Activated CD8-positive, alpha-beta T cell treated with anti-CD3 and anti-CD28 coated beads, Interleukin-2, amount 10 ng/mL, durations not matched to agents 7 days and 5 days (primary cell): Measurements from ENCODE around the gene GABRQ. TPM values are rescaled to one million over a fixed set of nuclear protein-coding genes. Genes with fewer than 3 reads are reported as not detected.

Experiments
- ATAC-seq: fragments of 150-1000 bp; cut with Tn5 transposase; one replicate; pipeline ENCODE4 v1.10.0; 2021; ENCODE audit warnings: moderate library complexity
- CTCF ChIA-PET: fragments of 350-600 bp; sonication (Branson Sonifier 250); formaldehyde crosslinking; loops from one replicate; lab custom pipeline; 2021; ENCODE audit warnings: antibody characterized with exemption; lab: Charles Lee
- POLR2A ChIA-PET: fragments of 350-600 bp; sonication (Branson Sonifier 250); formaldehyde crosslinking; loops from one replicate; lab custom pipeline; 2021; ENCODE audit warnings: antibody characterized with exemption; lab: Charles Lee
- DNase-seq: peaks from one replicate; pipeline ENCODE4 v3.0.0-alpha.2; 2020
- H3K27ac Mint-ChIP-seq: one replicate; pipeline ENCODE4 v1.8.0; 2021; ENCODE audit warnings: mild to moderate bottlenecking, mixed read lengths
- H3K27me3 Mint-ChIP-seq: one replicate; pipeline ENCODE4 v1.8.0; 2021; ENCODE audit warnings: low read depth, mixed read lengths
- H3K36me3 Mint-ChIP-seq: one replicate; pipeline ENCODE4 v1.8.0; 2021; ENCODE audit warnings: low read depth, mixed read lengths
- H3K4me1 Mint-ChIP-seq: one replicate; pipeline ENCODE4 v1.8.0; 2021; ENCODE audit warnings: low read depth, mixed read lengths
- H3K4me3 Mint-ChIP-seq: one replicate; pipeline ENCODE4 v1.8.0; 2021; ENCODE audit warnings: mild to moderate bottlenecking, mixed read lengths
- H3K9me3 Mint-ChIP-seq: one replicate; pipeline ENCODE4 v1.8.0; 2022; ENCODE audit warnings: mixed read lengths; ENCODE audit not compliant: insufficient read depth
- total RNA-seq, 2 experiments: library from RNA; stranded (reverse); gene quantifications; one replicate each; pipeline ENCODE4 v1.2.3, GENCODE V29; 2021

GABRQ gene
- not detected for total RNA-seq

- Mint-ChIP-seq H3K27me3 (peaks cover 20% of the 10 kb centered on the region), H3K36me3 (no peaks in the 10 kb centered on the region), H3K4me1 (no peaks in the 10 kb centered on the region), H3K4me3 (no peak within 1 kb of the TSS), H3K9me3 (no peaks in the 10 kb centered on the region), H3K27ac (no peak within 1 kb of the TSS)
- ATAC-seq (peak; percentile 36), DNase-seq (no peak)
- POLR2A ChIA-PET, result no interaction called here
- CTCF ChIA-PET, result no interaction called here
Measured at GRCh38 chrX:152637649-152638442, at the start of gene GABRQ. TSS of gene GABRQ (plus strand) at chrX:152637895. CDS start at chrX:152638203, 308 bp downstream.

- DNase-seq, result no peak
- Mint-ChIP-seq H3K9me3 (no peaks in the 10 kb centered on the region), H3K4me1 (no peaks in the 10 kb centered on the region), H3K36me3 (no peaks in the 10 kb centered on the region), H3K27ac (no peak overlapping the region), H3K27me3 (no peaks in the 10 kb centered on the region), H3K4me3 (no peak overlapping the region)
- ChIA-PET CTCF (no interaction called here), POLR2A (no interaction called here)
- ATAC-seq, result no peak
Measured at GRCh38 chrX:152588206-152588605, 49.5 kb upstream of the GABRQ start.

- POLR2A ChIA-PET, result no interaction called here
- no peak for ATAC-seq
- Mint-ChIP-seq H3K36me3 (no peaks in the 10 kb centered on the region), H3K9me3 (no peaks in the 10 kb centered on the region), H3K4me1 (no peaks in the 10 kb centered on the region), H3K27ac (no peak overlapping the region), H3K4me3 (no peak overlapping the region), H3K27me3 (no peaks in the 10 kb centered on the region)
- no peak for DNase-seq
- CTCF ChIA-PET, result no interaction called here
Measured at GRCh38 chrX:152600853-152601633, 36.7 kb upstream of the GABRQ start.

- Mint-ChIP-seq H3K36me3 (no peaks in the 10 kb centered on the region), H3K4me1 (no peaks in the 10 kb centered on the region), H3K27ac (no peak overlapping the region), H3K9me3 (no peaks in the 10 kb centered on the region), H3K27me3 (no peaks in the 10 kb centered on the region), H3K4me3 (no peak overlapping the region)
- ChIA-PET CTCF (no interaction called here), POLR2A (no interaction called here)
- no peak for DNase-seq
- no peak for ATAC-seq
Measured at GRCh38 chrX:152601848-152602616, 35.7 kb upstream of the GABRQ start.

GRCh38 chrX:152614791-152615190 is 22.9 kb upstream of the GABRQ start:
- Mint-ChIP-seq H3K36me3 (no peaks in the 10 kb centered on the region), H3K9me3 (no peaks in the 10 kb centered on the region), H3K4me3 (no peak overlapping the region), H3K27me3 (peaks cover 4% of the 10 kb centered on the region), H3K27ac (no peak overlapping the region), H3K4me1 (no peaks in the 10 kb centered on the region)
- ATAC-seq (no peak), DNase-seq (no peak)
- ChIA-PET POLR2A (no interaction called here), CTCF (no interaction called here)

GRCh38 chrX:152619897-152620296 is 17.8 kb upstream of the GABRQ start:
- H3K9me3 Mint-ChIP-seq, result no peaks in the 10 kb centered on the region
- POLR2A ChIA-PET, result no interaction called here
- peaks cover 4% of the 10 kb centered on the region for H3K27me3 Mint-ChIP-seq
- H3K4me1 Mint-ChIP-seq, result no peaks in the 10 kb centered on the region
- H3K4me3 Mint-ChIP-seq, result no peak overlapping the region
- ATAC-seq, result no peak
- no peak for DNase-seq
- H3K27ac Mint-ChIP-seq, result no peak overlapping the region
- CTCF ChIA-PET, result interaction anchor here (1.4 kb wide), 1 partner anchor 12 kb away, joined by 3 read pairs; no protein-coding TSS in a partner anchor
- no peaks in the 10 kb centered on the region for H3K36me3 Mint-ChIP-seq

GRCh38 chrX:152632445-152633097 is 5.1 kb upstream of the GABRQ start:
- no peak for ATAC-seq
- Mint-ChIP-seq H3K9me3 (no peaks in the 10 kb centered on the region), H3K4me3 (no peak overlapping the region), H3K4me1 (no peaks in the 10 kb centered on the region), H3K27ac (no peak overlapping the region), H3K36me3 (no peaks in the 10 kb centered on the region), H3K27me3 (peaks cover 14% of the 10 kb centered on the region)
- peak; percentile 41 for DNase-seq
- CTCF ChIA-PET, result interaction anchor here (0.6 to 2.0 kb wide), 7 partner anchors 8 to 918 kb away, joined by 3 to 18 read pairs (median 4); no protein-coding TSS in a partner anchor
- POLR2A ChIA-PET, result no interaction called here

GRCh38 chrX:152635941-152636340 is 1.8 kb upstream of the GABRQ start:
- H3K9me3 Mint-ChIP-seq, result no peaks in the 10 kb centered on the region
- H3K4me1 Mint-ChIP-seq, result no peaks in the 10 kb centered on the region
- H3K27ac Mint-ChIP-seq, result no peak overlapping the region
- no peaks in the 10 kb centered on the region for H3K36me3 Mint-ChIP-seq
- no peak for ATAC-seq
- ChIA-PET CTCF (no interaction called here), POLR2A (no interaction called here)
- no peak for DNase-seq
- H3K27me3 Mint-ChIP-seq, result peaks cover 20% of the 10 kb centered on the region
- H3K4me3 Mint-ChIP-seq, result no peak overlapping the region

GRCh38 chrX:152638443-152638904 is 779 bp downstream of the GABRQ start:
- ATAC-seq (no peak), DNase-seq (no peak)
- Mint-ChIP-seq H3K9me3 (no peaks in the 10 kb centered on the region), H3K27me3 (peaks cover 20% of the 10 kb centered on the region), H3K4me1 (no peaks in the 10 kb centered on the region), H3K4me3 (no peak overlapping the region), H3K27ac (no peak overlapping the region), H3K36me3 (no peaks in the 10 kb centered on the region)
- ChIA-PET POLR2A (no interaction called here), CTCF (no interaction called here)

- ATAC-seq, result no peak
- Mint-ChIP-seq H3K27ac (no peak overlapping the region), H3K27me3 (peaks cover 20% of the 10 kb centered on the region), H3K4me3 (no peak overlapping the region), H3K36me3 (no peaks in the 10 kb centered on the region), H3K4me1 (no peaks in the 10 kb centered on the region), H3K9me3 (no peaks in the 10 kb centered on the region)
- no peak for DNase-seq
- CTCF ChIA-PET, result no interaction called here
- POLR2A ChIA-PET, result no interaction called here
Measured at GRCh38 chrX:152639426-152639825, 1.7 kb downstream of the GABRQ start.

GRCh38 chrX:152640034-152640818 is 2.5 kb downstream of the GABRQ start:
- Mint-ChIP-seq H3K27ac (no peak overlapping the region), H3K36me3 (no peaks in the 10 kb centered on the region), H3K4me3 (no peak overlapping the region), H3K4me1 (no peaks in the 10 kb centered on the region), H3K27me3 (peaks cover 20% of the 10 kb centered on the region), H3K9me3 (no peaks in the 10 kb centered on the region)
- ATAC-seq, result no peak
- DNase-seq, result no peak
- ChIA-PET CTCF (interaction anchor here (2.4 kb wide), 1 partner anchor 181 kb away, joined by 5 read pairs; no protein-coding TSS in a partner anchor), POLR2A (no interaction called here)
